ENCODE results near the gene DNAJB4.
"Not testable (repeated sequence)": the region's sequence is repeated elsewhere in the genome, so short reads cannot be mapped to it uniquely, and the experiment has no call there.

The DNAJB4 gene

GRCh38 chr1:78009276-78009675 lies 4.5 kb downstream of the DNAJB4 start:
- DNase-seq (ENCODE audit: low spot score) = no peak
- in situ Hi-C loops (cut with MboI; ENCODE audit: low sequenced_read_pairs, unreplicated experiment) = loop anchor here (10.0 kb wide), 1 partner anchor 616 kb away; the partner anchor contains the start of gene IFI44L
- TF ChIP-seq CTCF (IDR thresholded peaks at IDR 0.05; ENCODE audit: borderline replicate concordance, control extremely low read depth, extremely low read depth, insufficient read depth, missing control alignments) = no peak

GRCh38 chr1:78009836-78010235 lies 5.1 kb downstream of the DNAJB4 start:
- no peak for TF ChIP-seq CTCF (IDR thresholded peaks at IDR 0.05; ENCODE audit: borderline replicate concordance, control extremely low read depth, extremely low read depth, insufficient read depth, missing control alignments)
- in situ Hi-C loops (cut with MboI; ENCODE audit: low sequenced_read_pairs, unreplicated experiment) = loop anchor here (10.0 kb wide), 1 partner anchor 615 kb away; the partner anchor contains the start of gene IFI44L

GRCh38 chr1:78011050-78011449 lies 6.3 kb downstream of the DNAJB4 start:
- no peak for DNase-seq (ENCODE audit: low spot score)
- TF ChIP-seq CTCF (IDR thresholded peaks at IDR 0.05; ENCODE audit: borderline replicate concordance, control extremely low read depth, extremely low read depth, insufficient read depth, missing control alignments) = no peak
- in situ Hi-C loops (cut with MboI; ENCODE audit: low sequenced_read_pairs, unreplicated experiment) = no loop called here

More at GRCh38 chr1:78009836-78010235, 5.1 kb downstream of the DNAJB4 start:
- DNase-seq (ENCODE audit: low spot score) = no peak

DNA sequence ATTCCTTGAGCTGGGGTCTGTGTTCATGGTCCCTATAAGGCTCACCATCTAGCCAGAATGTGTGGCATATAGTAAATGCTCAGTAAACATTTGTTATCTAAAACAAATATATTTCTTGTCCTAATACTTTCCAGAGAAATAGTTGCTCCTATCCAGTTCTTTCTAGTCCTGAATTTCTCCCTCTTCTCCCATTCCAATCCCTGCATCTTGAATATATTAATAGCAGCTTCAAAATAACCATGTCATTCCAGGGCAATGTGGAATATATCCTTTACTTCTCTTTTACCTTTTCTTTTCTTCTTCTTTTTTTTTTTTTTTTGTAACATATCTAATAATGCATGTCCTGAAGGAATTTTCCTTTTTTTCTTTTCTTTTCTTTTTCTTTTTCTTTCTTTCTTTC lies 10.4 kb downstream of the DNAJB4 start:
- no peak for TF ChIP-seq CTCF (IDR thresholded peaks at IDR 0.05; ENCODE audit: borderline replicate concordance, control extremely low read depth, extremely low read depth, insufficient read depth, missing control alignments)
- in situ Hi-C loops (cut with MboI; ENCODE audit: low sequenced_read_pairs, unreplicated experiment) = no loop called here
- DNase-seq (ENCODE audit: low spot score) = no peak

DNA sequence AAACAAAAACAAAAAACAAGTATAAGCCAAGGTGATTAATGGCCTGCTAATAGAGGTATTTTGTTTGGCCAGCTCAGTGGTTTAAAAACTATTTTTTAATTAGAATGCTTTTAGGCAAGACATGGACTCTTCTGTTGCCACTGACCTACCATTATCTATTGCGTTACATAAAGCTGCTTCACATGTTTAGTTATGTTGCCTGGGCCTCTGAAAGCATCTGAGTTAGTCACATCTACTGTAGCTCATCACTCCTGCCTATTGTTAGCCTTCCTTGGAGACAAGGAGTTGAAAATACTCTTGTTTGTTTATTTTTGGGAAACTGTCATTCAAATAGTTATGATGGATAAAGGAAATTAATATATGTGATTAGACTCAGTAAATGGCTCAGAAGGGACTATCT lies 14.3 kb downstream of the DNAJB4 start:
- in situ Hi-C loops (cut with MboI; ENCODE audit: low sequenced_read_pairs, unreplicated experiment) = no loop called here
- TF ChIP-seq CTCF (IDR thresholded peaks at IDR 0.05; ENCODE audit: borderline replicate concordance, control extremely low read depth, extremely low read depth, insufficient read depth, missing control alignments) = no peak
- no peak for DNase-seq (ENCODE audit: low spot score)

DNA sequence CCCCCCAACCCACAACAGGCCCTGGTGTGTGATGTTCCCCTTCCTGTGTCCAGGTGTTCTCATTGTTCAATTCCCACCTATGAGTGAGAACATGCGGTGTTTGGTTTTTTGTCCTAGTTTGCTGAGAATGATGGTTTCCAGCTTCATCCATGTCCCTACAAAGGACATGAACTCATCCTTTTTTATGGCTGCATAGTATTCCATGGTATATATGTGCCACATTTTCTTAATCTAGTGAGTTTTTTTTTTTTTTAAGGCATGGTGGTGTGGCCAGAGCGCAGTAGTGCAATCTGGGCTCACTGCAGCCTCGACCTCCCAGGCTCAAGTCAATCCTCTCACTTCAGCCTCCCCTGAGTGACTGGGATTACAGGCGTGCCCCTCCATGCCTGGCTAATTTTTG lies 16.4 kb downstream of the DNAJB4 start:
- in situ Hi-C loops (cut with MboI; ENCODE audit: low sequenced_read_pairs, unreplicated experiment); DNase-seq (ENCODE audit: low spot score): not testable (repeated sequence)

- in situ Hi-C loops (cut with MboI; ENCODE audit: low sequenced_read_pairs, unreplicated experiment) = no loop called here
- no peak for TF ChIP-seq CTCF (IDR thresholded peaks at IDR 0.05; ENCODE audit: borderline replicate concordance, control extremely low read depth, extremely low read depth, insufficient read depth, missing control alignments)
- no peak for DNase-seq (ENCODE audit: low spot score)
Measured at GRCh38 chr1:78029793-78030192, 25.1 kb downstream of the DNAJB4 start.

All from GM13976 (cell line).